K562 (cell line): ENCODE measurements around the gene CRB2. TPM values are rescaled to one million over a fixed set of nuclear protein-coding genes. Genes with fewer than 3 reads are reported as not detected.

Experiments
- ATAC-seq: fragments of 200-7000 bp; cut with Tn5 transposase; 3 replicates; pipeline ENCODE4 v1.9.1; 2020; ENCODE audit warnings: moderate library complexity
- BruUV-seq: library from RNA; stranded (reverse); fragments of 400-500 nt; replicated peaks from 2 replicates; lab custom pipeline; 2021; lab: Mats Ljungman, UMichigan
- CTCF ChIA-PET: fragments of 300-600 bp; formaldehyde crosslinking; extraction: SDS; loops from one replicate; lab custom pipeline; 2021; ENCODE audit warnings: low intra/inter-chr PET ratio; lab: Yijun Ruan, JAX
- POLR2A ChIA-PET: fragments of 300-600, 350-650 bp; sonication (Branson Sonifier 250); formaldehyde crosslinking; extraction: SDS; loops from one replicate; lab custom pipeline; 2021; ENCODE audit warnings: antibody characterized with exemption, inconsistent platforms; lab: Yijun Ruan, JAX
- DNase-seq, 4 experiments: peaks; one replicate each; pipeline versions ENCODE4 v3.0.0 to v3.0.0-alpha.2; 2011 to 2018; ENCODE audit warnings: low spot score in 3 of 4, mixed read lengths in 3 of 4; ENCODE audit errors: extremely low read depth in 1 of 4
- FAIRE-seq: peaks from 2 replicates; lab custom pipeline; 2011; peaks lifted over from hg19 to GRCh38; lab: Jason Lieb, UNC
- H2AFZ ChIP-seq: 2 replicates; pipeline ENCODE4 v1.6.0; 2011; ENCODE audit warnings: low read depth, low read length, control low read depth, inconsistent platforms
- H3K27ac ChIP-seq: fragments of 200-600 bp; 3 replicates; pipeline ENCODE4 v1.8.0; 2011; ENCODE audit warnings: low read depth, mild to moderate bottlenecking, control low read depth, inconsistent platforms, low read length, moderate library complexity, mixed read lengths; ENCODE audit errors: extremely low read depth
- H3K27me3 ChIP-seq, 2 experiments: fragments of 300-600 bp in 1 of 2; 2 replicates in 1 of 2; 3 replicates in 1 of 2; pipeline versions ENCODE4 v1.6.0 to v1.8.0; 2011; ENCODE audit warnings: inconsistent platforms in 2 of 2, low read length in 2 of 2, mild to moderate bottlenecking in 1 of 2, mixed read lengths in 1 of 2, moderate library complexity in 1 of 2; ENCODE audit not compliant: control insufficient read depth in 2 of 2, insufficient read depth in 2 of 2
- H3K36me3 ChIP-seq: fragments of 300-600 bp; 3 replicates; pipeline ENCODE4 v1.8.0; 2011; ENCODE audit warnings: mild to moderate bottlenecking, low read length, inconsistent platforms; ENCODE audit not compliant: control insufficient read depth, insufficient read depth
- H3K4me1 ChIP-seq, 2 experiments: fragments of 200-600 bp in 1 of 2; replicated peaks in 1 of 2; 2 replicates in 1 of 2; 3 replicates in 1 of 2; pipeline versions ENCODE4 v1.5.1 to v1.8.0; 2011; ENCODE audit warnings: inconsistent platforms in 2 of 2, low read length in 2 of 2, mild to moderate bottlenecking in 1 of 2, mixed read lengths in 1 of 2, moderate library complexity in 1 of 2; ENCODE audit not compliant: control insufficient read depth in 2 of 2, insufficient read depth in 2 of 2
- H3K4me2 ChIP-seq: 2 replicates; pipeline ENCODE4 v1.6.1; 2011; ENCODE audit warnings: low read length, control low read depth, inconsistent platforms, mixed read lengths; ENCODE audit not compliant: insufficient read depth
- H3K4me3 ChIP-seq: fragments of 200-600 bp; sonication (generic), shearing (Covaris generic); 2 replicates; pipeline ENCODE4 v1.5.1; 2016; ENCODE audit warnings: control low read depth, inconsistent platforms
- H3K79me2 ChIP-seq: fragments of 200-600 bp; 3 replicates; pipeline ENCODE4 v1.8.0; 2011; ENCODE audit warnings: low read length, inconsistent platforms; ENCODE audit not compliant: control insufficient read depth, insufficient read depth
- H3K9ac ChIP-seq, 2 experiments: 2 replicates each; pipeline versions ENCODE4 v1.6.0 to v1.6.1; 2011; ENCODE audit warnings: low read depth in 2 of 2, low read length in 2 of 2, control low read depth in 1 of 2, inconsistent platforms in 1 of 2, mild to moderate bottlenecking in 1 of 2, mixed read lengths in 1 of 2; ENCODE audit not compliant: insufficient read depth in 1 of 2
- H3K9me1 ChIP-seq: one replicate; pipeline ENCODE4 v1.6.0; 2011; ENCODE audit warnings: inconsistent platforms, mild to moderate bottlenecking, low read length, moderate library complexity; ENCODE audit not compliant: control insufficient read depth, insufficient read depth
- H3K9me3 ChIP-seq: replicated peaks from 2 replicates; pipeline ENCODE4 v1.5.1; 2011; ENCODE audit warnings: low read depth, low read length, inconsistent platforms; ENCODE audit not compliant: control insufficient read depth, insufficient read depth
- H4K20me1 ChIP-seq: replicated peaks from 2 replicates; pipeline ENCODE4 v1.6.1; 2011; ENCODE audit warnings: low read length, inconsistent platforms, mixed read lengths; ENCODE audit not compliant: control insufficient read depth, insufficient read depth
- BRD9 ChIP-seq: fragments of 450-650 bp; IDR thresholded peaks from 2 replicates; pipeline ENCODE4 v1.6.1; 2018; ENCODE audit warnings: low read depth; ENCODE audit not compliant: partially characterized antibody
- CBFB ChIP-seq: sonication (generic); formaldehyde crosslinking; IDR thresholded peaks from 2 replicates; pipeline ENCODE4 v1.4.0; 2020; ENCODE audit warnings: mild to moderate bottlenecking, missing genetic modification reagents
- CHCHD3 ChIP-seq: fragments of 250-450 bp; sonication (Bioruptor Pico); IDR thresholded peaks from 2 replicates; pipeline ENCODE4 v2.1.2; 2022; ENCODE audit warnings: mild to moderate bottlenecking
- CHD2 ChIP-seq: IDR thresholded peaks from 2 replicates; pipeline ENCODE4 v1.6.1; 2011; ENCODE audit warnings: low read depth, low read length
- GTF3C2 ChIP-seq: IDR thresholded peaks from 3 replicates; pipeline ENCODE4 v1.6.1; 2011; ENCODE audit warnings: borderline replicate concordance, mild to moderate bottlenecking, moderate library complexity; ENCODE audit not compliant: insufficient read length; ENCODE audit errors: extremely low read depth
- MCM2 ChIP-seq: fragments of 450-650 bp; IDR thresholded peaks from 2 replicates; pipeline ENCODE4 v1.6.1; 2017; ENCODE audit warnings: low read depth, mild to moderate bottlenecking
- MTA2 ChIP-seq: fragments of 450-650 bp; IDR thresholded peaks from 2 replicates; pipeline ENCODE4 v1.6.1; 2016; ENCODE audit warnings: low read depth
- ZC3H8 ChIP-seq: fragments of 450-650 bp; IDR thresholded peaks from 2 replicates; pipeline ENCODE4 v1.6.1; 2017
- ZNF134 ChIP-seq: fragments of 250-450 bp; sonication (Bioruptor Pico); conservative IDR thresholded peaks from 2 replicates; pipeline ENCODE4 v1.4.0; 2020
- ZNF41 ChIP-seq: fragments of 250-450 bp; sonication (Bioruptor Pico); conservative IDR thresholded peaks from 2 replicates; pipeline ENCODE4 v1.4.0; 2020; ENCODE audit warnings: mild to moderate bottlenecking
- ZNF696 ChIP-seq: fragments of 250-450 bp; sonication (Bioruptor Pico); conservative IDR thresholded peaks from 2 replicates; pipeline ENCODE4 v1.4.0; 2020; ENCODE audit warnings: mild to moderate bottlenecking, moderate library complexity
- WGBS: fragments of 100-300 bp; shearing (Covaris generic); methylation state at CpG from one replicate; pipeline ENCODE4 v1.1.6; 2016; ENCODE audit warnings: low coverage, mixed read lengths; ENCODE audit not compliant: insufficient coverage; ENCODE audit errors: missing lambda C conversion rate; 5-methylcytosine and 5-hydroxymethylcytosine counted together
- in situ Hi-C: fragments of 300-500 bp; cut with MboI; formaldehyde crosslinking; loops from 4 replicates; pipeline ENCODE4 v1.15.0; 2018; ENCODE audit warnings: inconsistent platforms, mixed read lengths
- intact Hi-C: fragments of 100-400 bp; cut with micrococcal nuclease; formaldehyde crosslinking; loops from 2 replicates; pipeline ENCODE4 v1.14.2; 2022
- polyA plus RNA-seq, 8 experiments: library from polyadenylated mRNA; depleted of rRNA in 4 of 8; stranded (reverse) in 5 of 8; unstranded in 3 of 8; fragments of >200 nt; fragmentation: Nextera tagmentation in 2 of 8; fragmentation: Illumina TruSeq in 1 of 8; extraction: Ambion mirVana in 2 of 8; extraction: Trizol in 1 of 8; gene quantifications; 2 replicates each; pipeline versions ENCODE4 v1.2.1 to v1.2.3, GENCODE V29; 2011 to 2014; ENCODE audit warnings: inconsistent platforms in 1 of 8, missing spikeins in 1 of 8
- total RNA-seq, 7 experiments: library from RNA; depleted of rRNA in 6 of 7; stranded (reverse); fragments of >200 nt in 6 of 7; fragmentation: Illumina TruSeq in 2 of 7; extraction: Trizol in 2 of 7; gene quantifications; 2 replicates each; pipeline versions ENCODE4 v1.2.1 to v1.2.3, GENCODE V29; 2011 to 2021; ENCODE audit warnings: low replicate concordance in 1 of 7

CRB2 gene
- total and polyA plus RNA-seq, 9 of the 15 experiments (the other 6 are each of a cell fraction or from before 2014, with no cell fraction given): 0.13 to 1.2 (median 0.25) TPM; not detected in 2

- TF ChIP-seq CBFB (CRISPR knock-in tag) (no peak), ZC3H8 (no peak), GTF3C2 (no peak), MCM2 (no peak), CHCHD3 (no peak), ZNF696 (CRISPR knock-in tag) (no peak), ZNF134 (CRISPR knock-in tag) (no peak), MTA2 (no peak), ZNF41 (CRISPR knock-in tag) (no peak), BRD9 (no peak), CHD2 (no peak)
- ATAC-seq: no peak
- Histone ChIP-seq H3K36me3 (no peaks in the 10 kb centered on the region), H3K4me2 (no peak overlapping the region), H3K9ac (no peak overlapping the region), H3K9me3 (no peaks in the 10 kb centered on the region), H2AFZ (no peak overlapping the region), H4K20me1 (no peaks in the 10 kb centered on the region; the same call in 1 of the 2 replicates), H3K27ac (no peak overlapping the region), H3K9me1 (no peaks in the 10 kb centered on the region), H3K79me2 (no peaks in the 10 kb centered on the region), H3K4me3 (no peak overlapping the region), H3K27me3 (no peaks in the 10 kb centered on the region), H3K4me1 (peaks cover 16 to 66% of the 10 kb centered on the region in 2 experiments)
- WGBS: 46% methylated on average over 18 of the region's 18 CpGs
- DNase-seq: no peak
- POLR2A ChIA-PET: interaction anchor here (0.6 to 1.5 kb wide), 4 partner anchors 9 to 74 kb away, joined by 3 to 5 read pairs (median 4); no protein-coding TSS in a partner anchor
- intact Hi-C loops (no loop called here), in situ Hi-C loops (no loop called here)
- no TSS peak for BruUV-seq
- no peak for FAIRE-seq
- CTCF ChIA-PET: no interaction called here
Measured at GRCh38 chr9:123371228-123371584, 15.2 kb downstream of the CRB2 start.
